Activated naive CD4-positive, alpha-beta T cell treated with anti-CD3 and anti-CD28 coated beads, Interleukin-2, amount 50 U/mL, for 16 hours (primary cell): ENCODE data around the gene FUBP1.
"Not testable (repeated sequence)": the region's sequence is repeated elsewhere in the genome, so short reads cannot be mapped to it uniquely, and the experiment has no call there.

Experiments used
- DNase-seq: peaks from one replicate; pipeline ENCODE4 v3.0.0-alpha.2; 2020

Gene FUBP1

GRCh38 chr1:77940921-77941570 lies 37.8 kb downstream of the FUBP1 start:
- no peak for DNase-seq

- no peak for DNase-seq
These were observed 40.2 kb downstream of the FUBP1 start for GRCh38 chr1:77938651-77939050.

- no peak for DNase-seq
These were observed 49.1 kb downstream of the FUBP1 start for GRCh38 chr1:77929806-77930205.

- DNase-seq, result no peak
These were observed 51.5 kb downstream of the FUBP1 start for GRCh38 chr1:77927414-77927813.

GRCh38 chr1:77926561-77927357 lies 52.1 kb downstream of the FUBP1 start:
- no peak for DNase-seq

- no peak for DNase-seq
These were observed 52.9 kb downstream of the FUBP1 start for GRCh38 chr1:77925956-77926355.

GRCh38 chr1:77925518-77925917 lies 53.4 kb downstream of the FUBP1 start:
- DNase-seq, result no peak

- DNase-seq, result not testable (repeated sequence)
These were observed 60.0 kb downstream of the FUBP1 start for GRCh38 chr1:77918918-77919317.

- DNase-seq, result no peak
These were observed 68.8 kb downstream of the FUBP1 start for GRCh38 chr1:77910116-77910515.

- no peak for DNase-seq
These were observed 72.2 kb downstream of the FUBP1 start for GRCh38 chr1:77906624-77907023.

- DNase-seq, result no peak
These were observed 72.8 kb downstream of the FUBP1 start for GRCh38 chr1:77906019-77906545.

GRCh38 chr1:77905603-77906002 lies 73.3 kb downstream of the FUBP1 start:
- no peak for DNase-seq

- no peak for DNase-seq
These were observed 78.1 kb downstream of the FUBP1 start for GRCh38 chr1:77900687-77901293.

- no peak for DNase-seq
These were observed 79.1 kb downstream of the FUBP1 start for GRCh38 chr1:77899647-77900320.
